HCT116 (cell line): Measurements from ENCODE around the gene LGI1. TPM values are rescaled to one million over a fixed set of nuclear protein-coding genes. Genes with fewer than 3 reads are reported as not detected.

Experiments used
- ATAC-seq: fragments of 200-7000 bp; cut with Tn5 transposase; 2 replicates; pipeline ENCODE4 v1.9.1; 2020; ENCODE audit warnings: mild to moderate bottlenecking, moderate library complexity
- BruUV-seq: library from RNA; stranded (reverse); fragments of 400-500 nt; replicated peaks from 2 replicates; lab custom pipeline; 2021; lab: Mats Ljungman, UMichigan
- CTCF ChIA-PET: fragments of 300-600 bp; sonication (Branson Sonifier 250); formaldehyde crosslinking; loops from one replicate; lab custom pipeline; 2021; ENCODE audit warnings: antibody characterized with exemption; lab: Charles Lee
- POLR2A ChIA-PET: fragments of 300-600, 350-600 bp; sonication (Branson Sonifier 250); formaldehyde crosslinking; loops from one replicate; lab custom pipeline; 2021; ENCODE audit warnings: antibody characterized with exemption; lab: Charles Lee
- RAD21 ChIA-PET, 2 experiments: fragments of 300-600 bp; sonication (Branson Sonifier 250); formaldehyde crosslinking; loops; one replicate each; lab custom pipeline; 2023; ENCODE audit warnings: low total read pairs in 2 of 2; ENCODE audit not compliant: uncharacterized antibody in 2 of 2, unreplicated experiment in 2 of 2, low non-redundant PET in 1 of 2; lab: Charles Lee
- DNase-seq: peaks from one replicate; pipeline ENCODE4 v3.0.0-alpha.2; 2010; ENCODE audit warnings: low read depth, low spot score
- H2AFZ ChIP-seq: fragments of 200-600 bp; shearing (Covaris generic), sonication (generic); 2 replicates; pipeline ENCODE4 v1.6.1; 2017; ENCODE audit warnings: low read depth, mixed run types, mixed read lengths, antibody characterized with exemption, low read length; ENCODE audit not compliant: poor library complexity, severe bottlenecking
- H3K27ac ChIP-seq: 2 replicates; pipeline ENCODE4 v1.5.1; 2012; ENCODE audit warnings: low read depth, low read length
- H3K27me3 ChIP-seq: fragments of 200-600 bp; sonication (generic); 2 replicates; pipeline ENCODE4 v1.6.1; 2016; ENCODE audit warnings: mixed run types, low read length, mixed read lengths; ENCODE audit not compliant: insufficient read depth
- H3K36me3 ChIP-seq, 2 experiments: fragments of 200-500 bp in 1 of 2; fragments of 200-600 bp in 1 of 2; sonication (Bioruptor generic) in 1 of 2; sonication (generic) in 1 of 2; 2 replicates each; pipeline versions ENCODE4 v1.5.1 to v1.6.1; 2014 to 2016; ENCODE audit warnings: low read length in 2 of 2, inconsistent platforms in 1 of 2, mixed read lengths in 1 of 2, mixed run types in 1 of 2; ENCODE audit not compliant: insufficient read depth in 2 of 2, control insufficient read depth in 1 of 2
- H3K4me1 ChIP-seq, 2 experiments: fragments of 200-600 bp in 1 of 2; sonication (generic) in 1 of 2; 2 replicates each; pipeline versions ENCODE4 v1.5.1 to v1.6.1; 2012 to 2017; ENCODE audit warnings: low read length in 2 of 2, inconsistent platforms in 1 of 2, mild to moderate bottlenecking in 1 of 2, mixed read lengths in 1 of 2, mixed run types in 1 of 2, moderate library complexity in 1 of 2; ENCODE audit not compliant: insufficient read depth in 2 of 2, control insufficient read depth in 1 of 2
- H3K4me2 ChIP-seq: fragments of 200-600 bp; sonication (generic); 2 replicates; pipeline ENCODE4 v1.6.1; 2017; ENCODE audit warnings: mixed run types, low read length, mixed read lengths
- H3K4me3 ChIP-seq, 2 experiments: fragments of 200-600 bp in 1 of 2; sonication (generic) in 1 of 2; replicated peaks in 1 of 2; 2 replicates each; pipeline ENCODE4 v1.5.1; 2011 to 2016; ENCODE audit warnings: low read length in 2 of 2, control low read depth in 1 of 2, low read depth in 1 of 2, mild to moderate bottlenecking in 1 of 2, mixed read lengths in 1 of 2, mixed run types in 1 of 2
- H3K79me2 ChIP-seq: fragments of 200-600 bp; sonication (generic); 2 replicates; pipeline ENCODE4 v1.6.1; 2017; ENCODE audit warnings: mild to moderate bottlenecking, mixed run types, low read length, moderate library complexity, mixed read lengths; ENCODE audit not compliant: insufficient read depth
- H3K9ac ChIP-seq: fragments of 200-600 bp; sonication (generic); 2 replicates; pipeline ENCODE4 v1.6.1; 2016; ENCODE audit warnings: low read length, mixed read lengths
- H3K9me2 ChIP-seq: fragments of 200-600 bp; sonication (generic), shearing (Covaris generic); 2 replicates; pipeline ENCODE4 v1.6.1; 2017; ENCODE audit warnings: mixed run types, mild to moderate bottlenecking, moderate library complexity; ENCODE audit not compliant: insufficient read depth
- H3K9me3 ChIP-seq, 2 experiments: fragments of 200-500 bp in 1 of 2; fragments of 200-600 bp in 1 of 2; sonication (Bioruptor generic) in 1 of 2; sonication (generic) in 1 of 2; 2 replicates each; pipeline ENCODE4 v1.6.1; 2014 to 2017; ENCODE audit warnings: low read length in 2 of 2, mixed read lengths in 2 of 2, inconsistent platforms in 1 of 2, low read depth in 1 of 2, mild to moderate bottlenecking in 1 of 2, mixed run types in 1 of 2, moderate library complexity in 1 of 2; ENCODE audit not compliant: control insufficient read depth in 1 of 2, insufficient read depth in 1 of 2
- H4K20me1 ChIP-seq: fragments of 200-600 bp; sonication (generic), shearing (Covaris generic); 2 replicates; pipeline ENCODE4 v1.6.1; 2017; ENCODE audit warnings: mixed run types, mild to moderate bottlenecking, moderate library complexity; ENCODE audit not compliant: insufficient read depth
- CBX3 ChIP-seq: IDR thresholded peaks from 2 replicates; pipeline ENCODE4 v1.6.1; 2012; ENCODE audit warnings: low read depth
- EGR1 ChIP-seq: IDR thresholded peaks from 2 replicates; pipeline ENCODE4 v1.6.1; 2012; ENCODE audit warnings: low read depth
- ELF1 ChIP-seq: IDR thresholded peaks from 2 replicates; pipeline ENCODE4 v1.6.1; 2012; ENCODE audit warnings: low read depth, borderline replicate concordance
- EZH2 ChIP-seq: fragments of 200-600 bp; sonication (generic); IDR thresholded peaks from 2 replicates; pipeline ENCODE4 v1.6.1; 2017; ENCODE audit warnings: antibody characterized with exemption, mixed run types
- FOSL1 ChIP-seq: IDR thresholded peaks from 2 replicates; pipeline ENCODE4 v1.6.1; 2012; ENCODE audit warnings: low read depth
- JUND ChIP-seq: IDR thresholded peaks from 2 replicates; pipeline ENCODE4 v1.6.1; 2012
- POLR2A ChIP-seq: IDR thresholded peaks from 2 replicates; pipeline ENCODE4 v1.7.0; 2011; ENCODE audit warnings: borderline replicate concordance; ENCODE audit not compliant: insufficient read depth, insufficient read length; ENCODE audit errors: extremely low read depth
- RAD21 ChIP-seq: IDR thresholded peaks from 2 replicates; pipeline ENCODE4 v1.6.1; 2012; ENCODE audit warnings: low read depth, mild to moderate bottlenecking
- SIN3A ChIP-seq: IDR thresholded peaks from 2 replicates; pipeline ENCODE4 v1.6.1; 2012; ENCODE audit warnings: low read depth
- SP1 ChIP-seq: IDR thresholded peaks from 2 replicates; pipeline ENCODE4 v1.6.1; 2012; ENCODE audit warnings: low read depth
- SRF ChIP-seq: IDR thresholded peaks from 2 replicates; pipeline ENCODE4 v1.6.1; 2012; ENCODE audit warnings: low read depth
- YY1 ChIP-seq: IDR thresholded peaks from 2 replicates; pipeline ENCODE4 v1.6.1; 2011; ENCODE audit warnings: low read length, low read depth, moderate library complexity, mild to moderate bottlenecking; ENCODE audit not compliant: insufficient replicate concordance; ENCODE audit errors: extremely low read depth
- intact Hi-C: fragments of 100-400 bp; cut with micrococcal nuclease; formaldehyde crosslinking; loops from 2 replicates; pipeline ENCODE4 v1.10.0; 2022
- total RNA-seq: library from RNA; stranded (reverse); gene quantifications from one replicate; pipeline ENCODE4 v1.2.1, GENCODE V29; 2021; ENCODE audit not compliant: unreplicated experiment
- TF ChIP-seq, protein P1 (sequence below): IDR thresholded peaks from 2 replicates; pipeline ENCODE4 v1.6.1; 2011; ENCODE audit warnings: mild to moderate bottlenecking, low read length, moderate library complexity; ENCODE audit not compliant: insufficient replicate concordance; ENCODE audit errors: extremely low read depth
- TF ChIP-seq, protein P2 (sequence below): IDR thresholded peaks from 2 replicates; pipeline ENCODE4 v1.6.1; 2012; ENCODE audit warnings: low read depth
- TF ChIP-seq, protein P3 (sequence below), 3 experiments: fragments of 200-600 bp in 1 of 3; sonication (generic) in 1 of 3; IDR thresholded peaks in 2 of 3; conservative IDR thresholded peaks in 1 of 3; 2 replicates each; pipeline ENCODE4 v1.5.1; 2012 to 2017; ENCODE audit warnings: low read depth in 2 of 3, low read length in 2 of 3, antibody characterized with exemption in 1 of 3, borderline replicate concordance in 1 of 3, control low read depth in 1 of 3, mild to moderate bottlenecking in 1 of 3, mixed read lengths in 1 of 3, mixed run types in 1 of 3, moderate library complexity in 1 of 3; ENCODE audit not compliant: insufficient read depth in 1 of 3
- TF ChIP-seq, protein P4 (sequence below): IDR thresholded peaks from 2 replicates; pipeline ENCODE4 v1.6.1; 2012

Gene LGI1
- total RNA-seq, 1 experiment from 2014 or later, result not detected

DNA sequence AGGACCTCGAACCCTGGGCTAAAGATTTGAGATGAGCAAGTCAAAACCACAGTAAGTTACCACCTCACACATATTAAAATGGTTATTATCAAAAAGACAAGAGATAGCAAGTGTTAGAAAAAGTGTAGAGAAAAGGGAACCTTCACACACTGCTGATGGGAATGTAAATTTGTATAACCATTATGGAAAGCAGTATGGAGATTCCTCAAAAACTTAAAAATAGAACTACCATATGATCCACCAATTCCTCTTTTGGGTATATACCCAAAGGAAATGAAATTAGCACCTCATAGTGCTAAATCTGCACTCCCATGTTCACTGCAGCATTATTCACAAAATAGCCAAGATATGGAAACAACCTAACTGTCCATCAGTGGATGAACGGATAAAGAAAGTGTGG, 34.6 kb upstream of the LGI1 start:
- RAD21 ChIA-PET, result interaction anchor here in 1 of 2 experiments (0.6 kb wide), 1 partner anchor 21 kb away, joined by 3 read pairs; the partner anchor contains the start of gene FRA10AC1
- POLR2A ChIA-PET, result no interaction called here
- BruUV-seq, result no TSS peak
- Histone ChIP-seq H3K27ac (no peak overlapping the region), H3K79me2 (no peaks in the 10 kb centered on the region), H3K9me3 (no peaks in the 10 kb centered on the region), H3K27me3 (peaks cover 21% of the 10 kb centered on the region), H4K20me1 (no peaks in the 10 kb centered on the region), H3K36me3 (no peaks in the 10 kb centered on the region)
- no peak for ATAC-seq
- TF ChIP-seq YY1, result no peak
- TF ChIP-seq, protein P1, sequence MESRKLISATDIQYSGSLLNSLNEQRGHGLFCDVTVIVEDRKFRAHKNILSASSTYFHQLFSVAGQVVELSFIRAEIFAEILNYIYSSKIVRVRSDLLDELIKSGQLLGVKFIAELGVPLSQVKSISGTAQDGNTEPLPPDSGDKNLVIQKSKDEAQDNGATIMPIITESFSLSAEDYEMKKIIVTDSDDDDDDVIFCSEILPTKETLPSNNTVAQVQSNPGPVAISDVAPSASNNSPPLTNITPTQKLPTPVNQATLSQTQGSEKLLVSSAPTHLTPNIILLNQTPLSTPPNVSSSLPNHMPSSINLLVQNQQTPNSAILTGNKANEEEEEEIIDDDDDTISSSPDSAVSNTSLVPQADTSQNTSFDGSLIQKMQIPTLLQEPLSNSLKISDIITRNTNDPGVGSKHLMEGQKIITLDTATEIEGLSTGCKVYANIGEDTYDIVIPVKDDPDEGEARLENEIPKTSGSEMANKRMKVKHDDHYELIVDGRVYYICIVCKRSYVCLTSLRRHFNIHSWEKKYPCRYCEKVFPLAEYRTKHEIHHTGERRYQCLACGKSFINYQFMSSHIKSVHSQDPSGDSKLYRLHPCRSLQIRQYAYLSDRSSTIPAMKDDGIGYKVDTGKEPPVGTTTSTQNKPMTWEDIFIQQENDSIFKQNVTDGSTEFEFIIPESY, result no peak
- no peak for TF ChIP-seq EZH2
- TF ChIP-seq JUND, result no peak
- no peak for TF ChIP-seq EGR1
- TF ChIP-seq, protein P2, sequence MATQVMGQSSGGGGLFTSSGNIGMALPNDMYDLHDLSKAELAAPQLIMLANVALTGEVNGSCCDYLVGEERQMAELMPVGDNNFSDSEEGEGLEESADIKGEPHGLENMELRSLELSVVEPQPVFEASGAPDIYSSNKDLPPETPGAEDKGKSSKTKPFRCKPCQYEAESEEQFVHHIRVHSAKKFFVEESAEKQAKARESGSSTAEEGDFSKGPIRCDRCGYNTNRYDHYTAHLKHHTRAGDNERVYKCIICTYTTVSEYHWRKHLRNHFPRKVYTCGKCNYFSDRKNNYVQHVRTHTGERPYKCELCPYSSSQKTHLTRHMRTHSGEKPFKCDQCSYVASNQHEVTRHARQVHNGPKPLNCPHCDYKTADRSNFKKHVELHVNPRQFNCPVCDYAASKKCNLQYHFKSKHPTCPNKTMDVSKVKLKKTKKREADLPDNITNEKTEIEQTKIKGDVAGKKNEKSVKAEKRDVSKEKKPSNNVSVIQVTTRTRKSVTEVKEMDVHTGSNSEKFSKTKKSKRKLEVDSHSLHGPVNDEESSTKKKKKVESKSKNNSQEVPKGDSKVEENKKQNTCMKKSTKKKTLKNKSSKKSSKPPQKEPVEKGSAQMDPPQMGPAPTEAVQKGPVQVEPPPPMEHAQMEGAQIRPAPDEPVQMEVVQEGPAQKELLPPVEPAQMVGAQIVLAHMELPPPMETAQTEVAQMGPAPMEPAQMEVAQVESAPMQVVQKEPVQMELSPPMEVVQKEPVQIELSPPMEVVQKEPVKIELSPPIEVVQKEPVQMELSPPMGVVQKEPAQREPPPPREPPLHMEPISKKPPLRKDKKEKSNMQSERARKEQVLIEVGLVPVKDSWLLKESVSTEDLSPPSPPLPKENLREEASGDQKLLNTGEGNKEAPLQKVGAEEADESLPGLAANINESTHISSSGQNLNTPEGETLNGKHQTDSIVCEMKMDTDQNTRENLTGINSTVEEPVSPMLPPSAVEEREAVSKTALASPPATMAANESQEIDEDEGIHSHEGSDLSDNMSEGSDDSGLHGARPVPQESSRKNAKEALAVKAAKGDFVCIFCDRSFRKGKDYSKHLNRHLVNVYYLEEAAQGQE, result no peak
- TF ChIP-seq, protein P3, sequence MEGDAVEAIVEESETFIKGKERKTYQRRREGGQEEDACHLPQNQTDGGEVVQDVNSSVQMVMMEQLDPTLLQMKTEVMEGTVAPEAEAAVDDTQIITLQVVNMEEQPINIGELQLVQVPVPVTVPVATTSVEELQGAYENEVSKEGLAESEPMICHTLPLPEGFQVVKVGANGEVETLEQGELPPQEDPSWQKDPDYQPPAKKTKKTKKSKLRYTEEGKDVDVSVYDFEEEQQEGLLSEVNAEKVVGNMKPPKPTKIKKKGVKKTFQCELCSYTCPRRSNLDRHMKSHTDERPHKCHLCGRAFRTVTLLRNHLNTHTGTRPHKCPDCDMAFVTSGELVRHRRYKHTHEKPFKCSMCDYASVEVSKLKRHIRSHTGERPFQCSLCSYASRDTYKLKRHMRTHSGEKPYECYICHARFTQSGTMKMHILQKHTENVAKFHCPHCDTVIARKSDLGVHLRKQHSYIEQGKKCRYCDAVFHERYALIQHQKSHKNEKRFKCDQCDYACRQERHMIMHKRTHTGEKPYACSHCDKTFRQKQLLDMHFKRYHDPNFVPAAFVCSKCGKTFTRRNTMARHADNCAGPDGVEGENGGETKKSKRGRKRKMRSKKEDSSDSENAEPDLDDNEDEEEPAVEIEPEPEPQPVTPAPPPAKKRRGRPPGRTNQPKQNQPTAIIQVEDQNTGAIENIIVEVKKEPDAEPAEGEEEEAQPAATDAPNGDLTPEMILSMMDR (IDR thresholded peaks at IDR 0.05 in 2 of 3, conservative IDR thresholded peaks at IDR 0.05 in 1 of 3; ENCODE audit: borderline replicate concordance in 1 of 3, insufficient read depth in 1 of 3, low read depth in 2 of 3, low read length in 2 of 3), result no peak
- no peak for TF ChIP-seq POLR2A
- no peak for TF ChIP-seq SRF
- TF ChIP-seq RAD21, result no peak
- no peak for TF ChIP-seq ELF1
- no peak for TF ChIP-seq SP1
- TF ChIP-seq, protein P4, sequence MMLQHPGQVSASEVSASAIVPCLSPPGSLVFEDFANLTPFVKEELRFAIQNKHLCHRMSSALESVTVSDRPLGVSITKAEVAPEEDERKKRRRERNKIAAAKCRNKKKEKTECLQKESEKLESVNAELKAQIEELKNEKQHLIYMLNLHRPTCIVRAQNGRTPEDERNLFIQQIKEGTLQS, result no peak
- no peak for TF ChIP-seq SIN3A
- TF ChIP-seq CBX3, result no peak
- TF ChIP-seq FOSL1, result no peak
- TF ChIP-seq, all 23 proteins: peak for 0
- Histone ChIP-seq H3K9ac (no peak overlapping the region), H3K9me2 (0 out of 2 replicates have a peak, but pooled peaks cover 5% of the 10 kb centered on the region), H2AFZ (no peak overlapping the region), H3K4me1 (no peaks in the 10 kb centered on the region), H3K4me2 (no peak overlapping the region), H3K4me3 (no peak overlapping the region)
- CTCF ChIA-PET, result no interaction called here
- no peak for DNase-seq
- intact Hi-C loops, result no loop called here
